ENCODE measurements around the gene TUBB. TPM values are rescaled to one million over a fixed set of nuclear protein-coding genes. Genes with fewer than 3 reads are reported as not detected.
A peak's percentile ranks its signal among the peaks of the same experiment; 100 is the strongest.

Gene TUBB
- total and polyA plus RNA-seq, 2 donors (not counting 3 experiments of a cell fraction or from before 2014, with no cell fraction given) = 1,276 to 1,408 TPM

- Histone ChIP-seq H3K4me2 (ENCODE audit: insufficient read depth, low read length) (no peak overlapping the region), H3K4me1 (ENCODE audit: control insufficient read depth, extremely low read depth, insufficient read depth, low read length) (peaks cover 34% of the 10 kb centered on the region), H3K9me1 (replicated peaks; ENCODE audit: control insufficient read depth, extremely low read depth, insufficient read depth, low read length) (no peaks in the 10 kb centered on the region), H3K27me3 (ENCODE audit: control insufficient read depth in 2 of 2, insufficient read depth in 2 of 2, low read length in 2 of 2) (no peaks in the 10 kb centered on the region), H4K20me1 (replicated peaks; ENCODE audit: control insufficient read depth, extremely low read depth, insufficient read depth, low read length) (no peaks in the 10 kb centered on the region), H3K79me2 (ENCODE audit: control insufficient read depth, insufficient read depth, low read length) (no peaks in the 10 kb centered on the region), H3K4me3 (replicated peaks in 1 of 3; ENCODE audit: insufficient read depth in 1 of 3, low read depth in 1 of 3, low read length in 3 of 3) (no peak overlapping the region), H3K36me3 (ENCODE audit: control insufficient read depth in 2 of 2, extremely low read depth in 1 of 2, insufficient read depth in 2 of 2, low read length in 2 of 2) (no peaks in the 10 kb centered on the region), H3K9me3 (replicated peaks; ENCODE audit: control insufficient read depth, insufficient read depth, low read length) (no peaks in the 10 kb centered on the region), H3K27ac (ENCODE audit: insufficient read depth, low read depth, low read length) (peak overlapping the region; percentile 91), H3K9ac (replicated peaks; ENCODE audit: extremely low read depth, insufficient read depth, low read length) (no peak overlapping the region), H2AFZ (ENCODE audit: low read depth, low read length) (no peak overlapping the region)
- DNase-seq (ENCODE audit: low read depth, low spot score) = peak; percentile 74
- FAIRE-seq = peak; percentile 77
- dilution Hi-C loops (cut with MboI; ENCODE audit: extremely low pct_ligation_motif_present, low sequenced_read_pairs) (no loop called here), intact Hi-C loops (cut with micrococcal nuclease) (loop anchor here (1.0 kb wide), 2 partner anchors 10 to 15 kb away; partner anchors contain the start of gene IER3)
- TF ChIP-seq JUN (IDR thresholded peaks at IDR 0.05; ENCODE audit: borderline replicate concordance, insufficient read depth, insufficient read length, low read depth) (peak; percentile 78), POLR2A (IDR thresholded peaks at IDR 0.05; ENCODE audit: low read depth, low read length) (no peak)
- ChIA-PET CTCF (interaction anchor here (0.7 to 1.5 kb wide), 12 partner anchors 9 to 328 kb away, joined by 3 to 6 read pairs (median 4); no protein-coding TSS in a partner anchor), POLR2A (interaction anchor here (0.8 to 1.3 kb wide), 4 partner anchors 10 to 18 kb away, joined by 4 to 5 read pairs (median 4); partner anchors contain the start of genes FLOT1 and IER3)
- no TSS peak for BruUV-seq (replicated peaks)
Observed at GRCh38 chr6:30759575-30760239, 39.6 kb downstream of the TUBB start.

GRCh38 chr6:30760549-30760948 is 40.4 kb downstream of the TUBB start:
- dilution Hi-C loops (cut with MboI; ENCODE audit: extremely low pct_ligation_motif_present, low sequenced_read_pairs) (no loop called here), intact Hi-C loops (cut with micrococcal nuclease) (no loop called here)
- Histone ChIP-seq H3K4me2 (ENCODE audit: insufficient read depth, low read length) (no peak overlapping the region), H3K9ac (replicated peaks; ENCODE audit: extremely low read depth, insufficient read depth, low read length) (no peak overlapping the region), H4K20me1 (replicated peaks; ENCODE audit: control insufficient read depth, extremely low read depth, insufficient read depth, low read length) (no peaks in the 10 kb centered on the region), H3K36me3 (ENCODE audit: control insufficient read depth in 2 of 2, extremely low read depth in 1 of 2, insufficient read depth in 2 of 2, low read length in 2 of 2) (no peaks in the 10 kb centered on the region), H3K4me1 (ENCODE audit: control insufficient read depth, extremely low read depth, insufficient read depth, low read length) (peaks cover 35% of the 10 kb centered on the region), H3K9me3 (replicated peaks; ENCODE audit: control insufficient read depth, insufficient read depth, low read length) (no peaks in the 10 kb centered on the region), H3K4me3 (replicated peaks in 1 of 3; ENCODE audit: insufficient read depth in 1 of 3, low read depth in 1 of 3, low read length in 3 of 3) (no peak overlapping the region), H3K9me1 (replicated peaks; ENCODE audit: control insufficient read depth, extremely low read depth, insufficient read depth, low read length) (no peaks in the 10 kb centered on the region), H3K27me3 (ENCODE audit: control insufficient read depth in 2 of 2, insufficient read depth in 2 of 2, low read length in 2 of 2) (no peaks in the 10 kb centered on the region), H2AFZ (ENCODE audit: low read depth, low read length) (no peak overlapping the region), H3K27ac (ENCODE audit: insufficient read depth, low read depth, low read length) (no peak overlapping the region), H3K79me2 (ENCODE audit: control insufficient read depth, insufficient read depth, low read length) (no peaks in the 10 kb centered on the region)
- BruUV-seq (replicated peaks) = no TSS peak
- no peak for TF ChIP-seq MAX (IDR thresholded peaks at IDR 0.05; ENCODE audit: insufficient read depth, insufficient read length)
- no peak for TF ChIP-seq MYC (IDR thresholded peaks at IDR 0.05; ENCODE audit: low read depth, low read length)
- TF ChIP-seq POLR2AphosphoS5 (IDR thresholded peaks at IDR 0.05; ENCODE audit: insufficient read depth, low read depth, low read length) = no peak
- CTCF ChIA-PET = interaction anchor here (0.9 to 1.3 kb wide), 3 partner anchors 8 to 60 kb away, joined by 3 read pairs; no protein-coding TSS in a partner anchor
- POLR2A ChIA-PET = no interaction called here
- FAIRE-seq = no peak
- DNase-seq (ENCODE audit: low read depth, low spot score) = no peak
